ENCODE measurements around the gene ARL15.

Gene ARL15

GRCh38 chr5:54234304-54234933 lies 76.0 kb downstream of the ARL15 start:
- H3K36me3 ChIP-seq (ENCODE audit: insufficient read depth, low read length): no peaks in the 10 kb centered on the region
- H3K4me3 ChIP-seq (ENCODE audit: low read depth in 1 of 2, low read length in 2 of 2): peak overlapping the region in 1 of 2 donors; percentile 46
- H3K9me3 ChIP-seq (ENCODE audit: low read length): no peaks in the 10 kb centered on the region
- H3K4me1 ChIP-seq (ENCODE audit: insufficient read depth, low read length): peaks cover 11% of the 10 kb centered on the region
- no peak overlapping the region for H3K9ac ChIP-seq (ENCODE audit: low read length)
- H3K27ac ChIP-seq (ENCODE audit: low read depth, low read length): no peak overlapping the region
- no peaks in the 10 kb centered on the region for H3K27me3 ChIP-seq (ENCODE audit: control insufficient read depth in 1 of 2, insufficient read depth in 2 of 2, low read length in 2 of 2)

DNA sequence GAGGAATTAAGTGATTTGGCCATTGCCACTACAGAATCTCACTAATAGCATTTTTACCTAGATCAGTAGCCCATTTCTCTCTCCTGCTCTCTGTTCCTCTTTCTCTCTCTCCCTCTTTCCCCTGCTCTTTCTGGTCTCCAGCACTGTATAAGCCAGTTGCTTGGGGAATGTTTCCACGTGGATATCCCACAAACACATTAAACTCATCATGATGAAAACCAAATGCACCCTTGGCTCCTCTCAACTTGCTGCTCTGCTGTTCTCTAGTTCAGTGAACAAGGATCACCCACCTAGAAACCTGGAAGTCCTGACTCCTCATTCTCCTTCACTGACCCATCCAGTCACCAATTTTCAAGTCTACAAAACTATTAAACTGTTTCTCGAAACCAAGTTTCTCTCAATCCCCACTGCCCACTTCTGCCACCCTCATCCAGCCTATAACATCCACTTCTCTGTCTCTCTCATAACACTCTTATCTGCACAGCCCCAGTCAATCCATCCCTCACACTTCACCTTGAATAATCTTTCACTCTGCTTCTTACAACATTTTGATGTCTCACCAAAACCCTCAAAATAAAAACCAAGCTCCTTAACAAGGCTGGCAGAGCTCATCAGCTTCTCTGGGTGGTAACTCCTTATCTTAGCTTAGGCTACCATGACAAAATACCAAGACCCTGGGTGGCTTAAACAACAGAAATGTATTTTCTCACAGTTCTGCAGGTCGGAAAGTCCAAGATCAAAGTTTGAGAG lies 79.3 kb downstream of the ARL15 start:
- H3K4me1 ChIP-seq (ENCODE audit: insufficient read depth, low read length): peaks cover 21% of the 10 kb centered on the region
- no peak overlapping the region for H3K4me3 ChIP-seq (ENCODE audit: low read depth in 1 of 2, low read length in 2 of 2)
- H3K36me3 ChIP-seq (ENCODE audit: insufficient read depth, low read length): no peaks in the 10 kb centered on the region
- no peak overlapping the region for H3K9ac ChIP-seq (ENCODE audit: low read length)
- no peak overlapping the region for H3K27ac ChIP-seq (ENCODE audit: low read depth, low read length)
- no peaks in the 10 kb centered on the region for H3K27me3 ChIP-seq (ENCODE audit: control insufficient read depth in 1 of 2, insufficient read depth in 2 of 2, low read length in 2 of 2)
- H3K9me3 ChIP-seq (ENCODE audit: low read length): no peaks in the 10 kb centered on the region

- peak overlapping the region; percentile 46 for H3K27ac ChIP-seq (ENCODE audit: low read depth, low read length)
- H3K4me1 ChIP-seq (ENCODE audit: insufficient read depth, low read length): peaks cover 21% of the 10 kb centered on the region
- peak overlapping the region in 1 of 2 donors; percentile 1 for H3K4me3 ChIP-seq (ENCODE audit: low read depth in 1 of 2, low read length in 2 of 2)
- H3K27me3 ChIP-seq (ENCODE audit: control insufficient read depth in 1 of 2, insufficient read depth in 2 of 2, low read length in 2 of 2): no peaks in the 10 kb centered on the region
- H3K36me3 ChIP-seq (ENCODE audit: insufficient read depth, low read length): no peaks in the 10 kb centered on the region
- H3K9ac ChIP-seq (ENCODE audit: low read length): peak overlapping the region; percentile 12
- no peaks in the 10 kb centered on the region for H3K9me3 ChIP-seq (ENCODE audit: low read length)
Observed at GRCh38 chr5:54229041-54229780, 81.2 kb downstream of the ARL15 start.

GRCh38 chr5:54227759-54228158 lies 82.6 kb downstream of the ARL15 start:
- peaks cover 21% of the 10 kb centered on the region for H3K4me1 ChIP-seq (ENCODE audit: insufficient read depth, low read length)
- H3K27me3 ChIP-seq (ENCODE audit: control insufficient read depth in 1 of 2, insufficient read depth in 2 of 2, low read length in 2 of 2): no peaks in the 10 kb centered on the region
- H3K36me3 ChIP-seq (ENCODE audit: insufficient read depth, low read length): no peaks in the 10 kb centered on the region
- H3K27ac ChIP-seq (ENCODE audit: low read depth, low read length): no peak overlapping the region
- H3K9me3 ChIP-seq (ENCODE audit: low read length): no peaks in the 10 kb centered on the region
- no peak overlapping the region for H3K4me3 ChIP-seq (ENCODE audit: low read depth in 1 of 2, low read length in 2 of 2)
- H3K9ac ChIP-seq (ENCODE audit: low read length): no peak overlapping the region

DNA sequence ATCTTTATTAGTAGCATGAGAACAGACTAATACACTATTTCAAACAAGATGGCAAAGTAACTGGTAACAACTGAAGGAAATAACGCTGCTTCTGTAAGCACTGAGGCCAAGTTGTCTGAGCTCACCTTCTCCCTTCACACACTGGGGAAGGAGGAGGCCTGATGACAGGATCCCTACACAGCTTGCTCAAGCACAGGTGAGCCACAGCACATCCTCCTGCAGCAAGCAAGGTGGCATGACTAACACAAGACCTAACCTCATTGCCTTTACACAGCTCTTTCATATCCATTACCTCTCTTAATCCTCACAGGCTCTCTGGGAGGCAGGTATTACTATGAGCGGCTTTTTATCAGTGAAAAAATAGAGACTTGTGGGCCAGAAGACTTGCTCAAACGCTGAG lies 83.3 kb downstream of the ARL15 start:
- no peaks in the 10 kb centered on the region for H3K36me3 ChIP-seq (ENCODE audit: insufficient read depth, low read length)

DNA sequence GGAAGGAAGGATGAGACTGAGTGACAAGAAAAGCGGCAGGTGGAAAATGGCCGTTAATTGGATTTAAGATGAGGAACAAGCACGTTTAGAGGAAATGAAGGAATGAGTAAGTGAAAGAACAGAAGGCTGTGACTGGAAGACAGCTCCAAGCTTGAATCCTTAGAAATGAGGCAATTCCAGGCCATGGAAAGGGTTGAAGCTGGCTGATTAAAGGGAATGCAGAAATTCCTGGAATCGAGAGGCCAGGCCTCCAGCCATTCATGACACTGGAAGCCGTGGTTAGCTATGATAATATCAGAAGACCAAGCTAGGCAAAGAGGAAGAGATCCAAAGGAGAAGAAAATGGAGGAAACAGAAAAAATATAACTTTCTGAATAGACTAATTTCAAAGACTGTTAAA lies 84.2 kb downstream of the ARL15 start:
- peaks cover 22% of the 10 kb centered on the region for H3K4me1 ChIP-seq (ENCODE audit: insufficient read depth, low read length)
- H3K4me3 ChIP-seq (ENCODE audit: low read depth in 1 of 2, low read length in 2 of 2): no peak overlapping the region
- no peaks in the 10 kb centered on the region for H3K27me3 ChIP-seq (ENCODE audit: control insufficient read depth in 1 of 2, insufficient read depth in 2 of 2, low read length in 2 of 2)
- no peaks in the 10 kb centered on the region for H3K36me3 ChIP-seq (ENCODE audit: insufficient read depth, low read length)
- H3K9me3 ChIP-seq (ENCODE audit: low read length): no peaks in the 10 kb centered on the region
- no peak overlapping the region for H3K9ac ChIP-seq (ENCODE audit: low read length)
- H3K27ac ChIP-seq (ENCODE audit: low read depth, low read length): no peak overlapping the region

More for the DNA sequence above, 83.3 kb downstream of the ARL15 start:
- H3K4me1 ChIP-seq (ENCODE audit: insufficient read depth, low read length): peaks cover 21% of the 10 kb centered on the region
- H3K9me3 ChIP-seq (ENCODE audit: low read length): no peaks in the 10 kb centered on the region
- H3K27me3 ChIP-seq (ENCODE audit: control insufficient read depth in 1 of 2, insufficient read depth in 2 of 2, low read length in 2 of 2): no peaks in the 10 kb centered on the region
- H3K27ac ChIP-seq (ENCODE audit: low read depth, low read length): no peak overlapping the region
- no peak overlapping the region for H3K9ac ChIP-seq (ENCODE audit: low read length)
- no peak overlapping the region for H3K4me3 ChIP-seq (ENCODE audit: low read depth in 1 of 2, low read length in 2 of 2)

GRCh38 chr5:54224103-54224826 lies 86.1 kb downstream of the ARL15 start:
- Histone ChIP-seq H3K4me3 (ENCODE audit: low read depth in 1 of 2, low read length in 2 of 2) (no peak overlapping the region), H3K4me1 (ENCODE audit: insufficient read depth, low read length) (peaks cover 16% of the 10 kb centered on the region), H3K27me3 (ENCODE audit: control insufficient read depth in 1 of 2, insufficient read depth in 2 of 2, low read length in 2 of 2) (no peaks in the 10 kb centered on the region), H3K27ac (ENCODE audit: low read depth, low read length) (no peak overlapping the region), H3K36me3 (ENCODE audit: insufficient read depth, low read length) (no peaks in the 10 kb centered on the region), H3K9ac (ENCODE audit: low read length) (no peak overlapping the region), H3K9me3 (ENCODE audit: low read length) (no peaks in the 10 kb centered on the region)

DNA sequence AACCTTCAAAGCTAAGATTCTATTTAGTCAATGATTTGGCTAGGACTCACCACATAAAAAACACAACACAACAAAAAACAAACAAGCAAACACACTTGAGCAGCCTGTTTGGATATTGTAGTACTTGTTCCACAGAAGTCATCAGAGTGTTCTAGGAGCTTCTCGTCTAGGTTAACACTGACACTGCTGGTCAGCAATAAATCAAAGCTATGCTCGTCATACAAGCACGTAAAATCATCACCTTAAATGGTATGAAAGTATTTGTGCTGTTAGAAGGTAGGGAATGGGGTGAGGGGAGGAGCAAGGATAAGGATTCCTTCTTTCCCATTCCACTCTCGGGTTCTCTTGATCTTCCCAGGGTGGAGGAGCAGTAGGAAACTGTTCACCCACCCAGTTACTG lies 88.0 kb downstream of the ARL15 start:
- H3K9me3 ChIP-seq (ENCODE audit: low read length): no peaks in the 10 kb centered on the region
- H3K36me3 ChIP-seq (ENCODE audit: insufficient read depth, low read length): no peaks in the 10 kb centered on the region
- H3K9ac ChIP-seq (ENCODE audit: low read length): no peak overlapping the region
- H3K27ac ChIP-seq (ENCODE audit: low read depth, low read length): peak overlapping the region; percentile 81
- H3K4me3 ChIP-seq (ENCODE audit: low read depth in 1 of 2, low read length in 2 of 2): no peak overlapping the region
- H3K4me1 ChIP-seq (ENCODE audit: insufficient read depth, low read length): peaks cover 11% of the 10 kb centered on the region
- H3K27me3 ChIP-seq (ENCODE audit: control insufficient read depth in 1 of 2, insufficient read depth in 2 of 2, low read length in 2 of 2): no peaks in the 10 kb centered on the region

- Histone ChIP-seq H3K9me3 (ENCODE audit: low read length) (no peaks in the 10 kb centered on the region), H3K27me3 (ENCODE audit: control insufficient read depth in 1 of 2, insufficient read depth in 2 of 2, low read length in 2 of 2) (no peaks in the 10 kb centered on the region), H3K4me1 (ENCODE audit: insufficient read depth, low read length) (peaks cover 11% of the 10 kb centered on the region), H3K36me3 (ENCODE audit: insufficient read depth, low read length) (no peaks in the 10 kb centered on the region), H3K9ac (ENCODE audit: low read length) (peak overlapping the region; percentile 77), H3K4me3 (ENCODE audit: low read depth in 1 of 2, low read length in 2 of 2) (peak overlapping the region in 1 of 2 donors; percentile 39), H3K27ac (ENCODE audit: low read depth, low read length) (peak overlapping the region; percentile 81)
Observed at GRCh38 chr5:54221135-54221534, 89.2 kb downstream of the ARL15 start.

DNA sequence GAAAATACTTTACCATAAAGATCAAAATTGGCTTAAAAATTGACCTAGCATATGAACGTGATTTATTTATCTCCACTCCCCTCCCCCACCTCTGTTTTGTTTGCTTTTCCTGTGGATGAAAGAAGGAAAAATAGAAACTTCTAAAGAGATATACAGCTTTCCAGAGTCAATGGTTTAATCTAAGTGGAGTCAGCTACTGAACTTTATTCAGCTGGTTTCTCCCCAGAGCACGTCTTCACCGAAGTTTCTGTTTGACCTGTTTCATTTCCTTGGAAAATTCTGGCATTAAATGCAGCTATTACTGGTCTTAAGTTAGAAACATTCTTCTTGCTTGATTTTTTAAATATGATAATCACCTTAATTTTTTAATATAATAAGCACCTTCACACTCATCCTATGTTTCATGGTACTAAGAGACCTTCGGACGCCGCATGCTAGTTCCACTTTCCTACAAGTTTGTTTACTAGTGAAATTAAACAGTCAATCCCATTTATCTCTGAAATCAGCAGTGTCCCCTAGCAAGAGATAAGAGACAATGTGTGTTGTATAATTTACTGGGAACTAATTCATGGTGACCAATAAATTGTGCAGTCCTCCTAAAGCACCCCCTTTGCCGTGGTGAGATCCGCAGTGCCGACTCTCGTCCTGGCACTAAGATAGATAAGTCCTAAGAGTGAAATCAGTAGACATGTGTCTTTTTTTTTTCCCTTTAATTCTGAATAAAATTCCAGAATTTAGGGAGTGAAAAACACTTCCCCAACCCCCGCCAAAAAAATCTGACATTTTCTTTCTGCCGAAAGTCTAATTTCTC lies 89.9 kb downstream of the ARL15 start:
- peak overlapping the region; percentile 77 for H3K9ac ChIP-seq (ENCODE audit: low read length)
- no peaks in the 10 kb centered on the region for H3K9me3 ChIP-seq (ENCODE audit: low read length)
- no peaks in the 10 kb centered on the region for H3K27me3 ChIP-seq (ENCODE audit: control insufficient read depth in 1 of 2, insufficient read depth in 2 of 2, low read length in 2 of 2)
- no peaks in the 10 kb centered on the region for H3K36me3 ChIP-seq (ENCODE audit: insufficient read depth, low read length)
- peak overlapping the region; percentile 81 for H3K27ac ChIP-seq (ENCODE audit: low read depth, low read length)
- peaks cover 11% of the 10 kb centered on the region for H3K4me1 ChIP-seq (ENCODE audit: insufficient read depth, low read length)
- H3K4me3 ChIP-seq (ENCODE audit: low read depth in 1 of 2, low read length in 2 of 2): peak overlapping the region in 1 of 2 donors; percentile 45
